GM23338 (cell line): Measurements from ENCODE around the gene CFI. TPM values are rescaled to one million over a fixed set of nuclear protein-coding genes. Genes with fewer than 3 reads are reported as not detected.

Experiments used
- polyA plus RNA-seq: library from polyadenylated mRNA; unstranded; fragments of >200 nt; fragmentation: Nextera tagmentation; extraction: Ambion mirVana; gene quantifications from 2 replicates; pipeline ENCODE4 v1.2.1, GENCODE V29; 2016
- total RNA-seq: library from RNA; depleted of rRNA; stranded (reverse); fragments of >200 nt; shearing (Covaris generic); gene quantifications from 2 replicates; pipeline ENCODE4 v1.2.3, GENCODE V29; 2014; rRNA removed

CFI gene
- total and polyA plus RNA-seq, 2 experiments from 2014 or later, result not detected

Other genes starting within 250 kb of the CFI start
- 56.7 and 97.9 TPM in 2 replicates for gene MCUB, start 241.8 kb downstream of the CFI start, total RNA-seq
- gene MCUB, start 241.8 kb downstream of the CFI start, polyA plus RNA-seq, result 21.6 and 21.7 TPM in 2 replicates
- 30.5 and 42.3 TPM in 2 replicates for gene CASP6, start 98.6 kb downstream of the CFI start, total RNA-seq
- 35.4 and 36.0 TPM in 2 replicates for gene CASP6, start 98.6 kb downstream of the CFI start, polyA plus RNA-seq
- gene PLA2G12A, start 71.9 kb downstream of the CFI start, total RNA-seq, result 20.9 and 30.8 TPM in 2 replicates
- 55.9 and 70.7 TPM in 2 replicates for gene PLA2G12A, start 71.9 kb downstream of the CFI start, polyA plus RNA-seq
- 13.8 and 19.5 TPM in 2 replicates for gene GAR1, start 13.8 kb upstream of the CFI start, total RNA-seq
- gene GAR1, start 13.8 kb upstream of the CFI start, polyA plus RNA-seq, result 98.7 and 106 TPM in 2 replicates
- gene RRH, start 26.0 kb upstream of the CFI start, total RNA-seq, result not detected in 2 replicates
- not detected in 2 replicates for gene RRH, start 26.0 kb upstream of the CFI start, polyA plus RNA-seq
- 0.14 and 0.43 TPM in 2 replicates for gene LRIT3, start 46.1 kb upstream of the CFI start, total RNA-seq
- not detected in 2 replicates for gene LRIT3, start 46.1 kb upstream of the CFI start, polyA plus RNA-seq
- gene EGF, start 110.9 kb upstream of the CFI start, total RNA-seq, result 1.9 and 3.0 TPM in 2 replicates
- gene EGF, start 110.9 kb upstream of the CFI start, polyA plus RNA-seq, result 0.61 and 1.4 TPM in 2 replicates